SJSA1 (cell line): ENCODE data around the gene PPP1R2B. TPM values are rescaled to one million over a fixed set of nuclear protein-coding genes. Genes with fewer than 3 reads are reported as not detected.

Experiments
- DNase-seq, 2 experiments: peaks; one replicate each; pipeline ENCODE4 v3.0.0-alpha.2; 2015 to 2020; ENCODE audit warnings: low spot score in 2 of 2, low read depth in 1 of 2
- H3K27ac ChIP-seq: fragments of 250-450 bp; sonication (Bioruptor Pico); 2 replicates; pipeline ENCODE4 v1.5.1; 2020; ENCODE audit warnings: mild to moderate bottlenecking, moderate library complexity
- H3K27me3 ChIP-seq: fragments of 250-450 bp; sonication (Bioruptor Pico); replicated peaks from 2 replicates; pipeline ENCODE4 v1.5.1; 2020; ENCODE audit warnings: mild to moderate bottlenecking, moderate library complexity
- H3K36me3 ChIP-seq: fragments of 250-450 bp; sonication (Bioruptor Pico); 2 replicates; pipeline ENCODE4 v1.5.1; 2020; ENCODE audit warnings: mild to moderate bottlenecking
- H3K4me1 ChIP-seq: fragments of 250-450 bp; sonication (Bioruptor Pico); replicated peaks from 2 replicates; pipeline ENCODE4 v1.6.1; 2021; ENCODE audit warnings: mild to moderate bottlenecking
- H3K4me3 ChIP-seq: fragments of 250-450 bp; sonication (Bioruptor Pico); 2 replicates; pipeline ENCODE4 v1.5.1; 2020; ENCODE audit warnings: mild to moderate bottlenecking
- H3K9me3 ChIP-seq: fragments of 250-450 bp; sonication (Bioruptor Pico); replicated peaks from 2 replicates; pipeline ENCODE4 v1.5.1; 2020; ENCODE audit warnings: mild to moderate bottlenecking
- total RNA-seq: library from RNA; depleted of rRNA; stranded (reverse); fragments of >200 nt; shearing (Covaris generic); gene quantifications from 2 replicates; pipeline ENCODE4 v1.2.3, GENCODE V29; 2014; rRNA removed

The PPP1R2B gene
- 0.08 TPM in 1 of 2 replicates, not detected in the other for total RNA-seq

- DNase-seq, result no peak
- H3K27ac ChIP-seq, result no peak within 1 kb of the TSS
- H3K4me3 ChIP-seq, result no peak within 1 kb of the TSS
- no peaks in the 10 kb centered on the region for H3K4me1 ChIP-seq
- no peaks in the 10 kb centered on the region for H3K36me3 ChIP-seq
- H3K27me3 ChIP-seq, result no peaks in the 10 kb centered on the region
- H3K9me3 ChIP-seq, result no peaks in the 10 kb centered on the region
These were observed at the start of gene PPP1R2B for GRCh38 chr5:156850206-156850751. PPP1R2B (plus strand) TSS chr5:156850295; CDS start chr5:156850563, 268 bp downstream.

GRCh38 chr5:156800929-156801328 is 49.2 kb upstream of the PPP1R2B start:
- Histone ChIP-seq H3K27me3 (no peaks in the 10 kb centered on the region), H3K36me3 (no peaks in the 10 kb centered on the region), H3K4me3 (no peak overlapping the region), H3K9me3 (no peaks in the 10 kb centered on the region), H3K27ac (no peak overlapping the region), H3K4me1 (no peaks in the 10 kb centered on the region)
- no peak for DNase-seq

GRCh38 chr5:156802501-156802900 is 47.6 kb upstream of the PPP1R2B start:
- Histone ChIP-seq H3K36me3 (no peaks in the 10 kb centered on the region), H3K9me3 (no peaks in the 10 kb centered on the region), H3K27me3 (no peaks in the 10 kb centered on the region), H3K27ac (no peak overlapping the region), H3K4me1 (no peaks in the 10 kb centered on the region), H3K4me3 (no peak overlapping the region)
- no peak for DNase-seq

- no peaks in the 10 kb centered on the region for H3K36me3 ChIP-seq
- DNase-seq, result no peak
- H3K9me3 ChIP-seq, result no peaks in the 10 kb centered on the region
- no peak overlapping the region for H3K27ac ChIP-seq
- no peak overlapping the region for H3K4me3 ChIP-seq
- no peaks in the 10 kb centered on the region for H3K27me3 ChIP-seq
- no peaks in the 10 kb centered on the region for H3K4me1 ChIP-seq
These were observed 46.7 kb upstream of the PPP1R2B start for GRCh38 chr5:156803404-156803803.

- DNase-seq, result no peak
- no peak overlapping the region for H3K27ac ChIP-seq
- H3K4me1 ChIP-seq, result no peaks in the 10 kb centered on the region
- no peaks in the 10 kb centered on the region for H3K36me3 ChIP-seq
- no peak overlapping the region for H3K4me3 ChIP-seq
- H3K9me3 ChIP-seq, result no peaks in the 10 kb centered on the region
- H3K27me3 ChIP-seq, result no peaks in the 10 kb centered on the region
These were observed 37.1 kb upstream of the PPP1R2B start for GRCh38 chr5:156812959-156813358.

- Histone ChIP-seq H3K9me3 (no peaks in the 10 kb centered on the region), H3K27ac (no peak overlapping the region), H3K4me3 (no peak overlapping the region), H3K27me3 (no peaks in the 10 kb centered on the region), H3K4me1 (no peaks in the 10 kb centered on the region), H3K36me3 (no peaks in the 10 kb centered on the region)
- peak in 1 of 2 experiments; percentile 15 for DNase-seq
These were observed 34.0 kb upstream of the PPP1R2B start for GRCh38 chr5:156815988-156816599.

GRCh38 chr5:156819537-156819936 is 30.6 kb upstream of the PPP1R2B start:
- Histone ChIP-seq H3K4me3 (no peak overlapping the region), H3K36me3 (no peaks in the 10 kb centered on the region), H3K27me3 (no peaks in the 10 kb centered on the region), H3K4me1 (no peaks in the 10 kb centered on the region), H3K27ac (no peak overlapping the region), H3K9me3 (no peaks in the 10 kb centered on the region)
- DNase-seq, result no peak

- H3K4me1 ChIP-seq, result no peaks in the 10 kb centered on the region
- no peaks in the 10 kb centered on the region for H3K9me3 ChIP-seq
- no peak overlapping the region for H3K27ac ChIP-seq
- no peak for DNase-seq
- no peak overlapping the region for H3K4me3 ChIP-seq
- H3K27me3 ChIP-seq, result no peaks in the 10 kb centered on the region
- H3K36me3 ChIP-seq, result no peaks in the 10 kb centered on the region
These were observed 30.0 kb upstream of the PPP1R2B start for GRCh38 chr5:156819967-156820581.

- Histone ChIP-seq H3K27ac (no peak overlapping the region), H3K4me1 (no peaks in the 10 kb centered on the region), H3K27me3 (no peaks in the 10 kb centered on the region), H3K36me3 (no peaks in the 10 kb centered on the region), H3K9me3 (no peaks in the 10 kb centered on the region), H3K4me3 (no peak overlapping the region)
- no peak for DNase-seq
These were observed 25.9 kb upstream of the PPP1R2B start for GRCh38 chr5:156824241-156824640.

- H3K9me3 ChIP-seq, result no peaks in the 10 kb centered on the region
- H3K4me3 ChIP-seq, result no peak overlapping the region
- no peaks in the 10 kb centered on the region for H3K36me3 ChIP-seq
These were observed 25.3 kb upstream of the PPP1R2B start for GRCh38 chr5:156824800-156825199.

GRCh38 chr5:156825688-156826087 is 24.4 kb upstream of the PPP1R2B start:
- Histone ChIP-seq H3K4me3 (no peak overlapping the region), H3K36me3 (no peaks in the 10 kb centered on the region), H3K4me1 (no peaks in the 10 kb centered on the region), H3K27me3 (no peaks in the 10 kb centered on the region), H3K9me3 (no peaks in the 10 kb centered on the region), H3K27ac (no peak overlapping the region)
- no peak for DNase-seq

More at GRCh38 chr5:156824800-156825199, 25.3 kb upstream of the PPP1R2B start:
- no peak for DNase-seq
- no peak overlapping the region for H3K27ac ChIP-seq
- H3K4me1 ChIP-seq, result no peaks in the 10 kb centered on the region
- H3K27me3 ChIP-seq, result no peaks in the 10 kb centered on the region

GRCh38 chr5:156826150-156826549 is 23.9 kb upstream of the PPP1R2B start:
- Histone ChIP-seq H3K27me3 (no peaks in the 10 kb centered on the region), H3K27ac (no peak overlapping the region), H3K9me3 (no peaks in the 10 kb centered on the region), H3K4me3 (no peak overlapping the region), H3K4me1 (no peaks in the 10 kb centered on the region), H3K36me3 (no peaks in the 10 kb centered on the region)
- no peak for DNase-seq

- Histone ChIP-seq H3K36me3 (no peaks in the 10 kb centered on the region), H3K4me1 (no peaks in the 10 kb centered on the region), H3K27me3 (no peaks in the 10 kb centered on the region), H3K4me3 (no peak overlapping the region), H3K27ac (no peak overlapping the region), H3K9me3 (no peaks in the 10 kb centered on the region)
- DNase-seq, result no peak
These were observed 15.2 kb upstream of the PPP1R2B start for GRCh38 chr5:156834916-156835315.

GRCh38 chr5:156835905-156836304 is 14.2 kb upstream of the PPP1R2B start:
- DNase-seq, result no peak
- Histone ChIP-seq H3K4me1 (no peaks in the 10 kb centered on the region), H3K36me3 (no peaks in the 10 kb centered on the region), H3K4me3 (no peak overlapping the region), H3K27me3 (no peaks in the 10 kb centered on the region), H3K27ac (no peak overlapping the region), H3K9me3 (no peaks in the 10 kb centered on the region)
